ENCODE results near the gene TBCCD1. TPM values are rescaled to one million over a fixed set of nuclear protein-coding genes. Genes with fewer than 3 reads are reported as not detected.
A peak's percentile ranks its signal among the peaks of the same experiment; 100 is the strongest.
"Not testable (repeated sequence)": the region's sequence is repeated elsewhere in the genome, so short reads cannot be mapped to it uniquely, and the experiment has no call there.

The TBCCD1 gene
- total RNA-seq, 1 donor from 2014 or later, result 6.2 TPM

- ATAC-seq (ENCODE audit: poor library complexity) (no peak), DNase-seq (no peak)
- intact Hi-C loops (cut with DNase I), result no loop called here
These were observed 2.6 kb upstream of the TBCCD1 start for GRCh38 chr3:186569779-186570095.

GRCh38 chr3:186569361-186569760 lies 2.2 kb upstream of the TBCCD1 start:
- intact Hi-C loops (cut with DNase I); DNase-seq; ATAC-seq (ENCODE audit: poor library complexity): not testable (repeated sequence)

GRCh38 chr3:186566772-186567071 lies 417 bp downstream of the TBCCD1 start:
- intact Hi-C loops (cut with DNase I), result no loop called here
- DNase-seq (no peak), ATAC-seq (ENCODE audit: poor library complexity) (no peak)

DNA sequence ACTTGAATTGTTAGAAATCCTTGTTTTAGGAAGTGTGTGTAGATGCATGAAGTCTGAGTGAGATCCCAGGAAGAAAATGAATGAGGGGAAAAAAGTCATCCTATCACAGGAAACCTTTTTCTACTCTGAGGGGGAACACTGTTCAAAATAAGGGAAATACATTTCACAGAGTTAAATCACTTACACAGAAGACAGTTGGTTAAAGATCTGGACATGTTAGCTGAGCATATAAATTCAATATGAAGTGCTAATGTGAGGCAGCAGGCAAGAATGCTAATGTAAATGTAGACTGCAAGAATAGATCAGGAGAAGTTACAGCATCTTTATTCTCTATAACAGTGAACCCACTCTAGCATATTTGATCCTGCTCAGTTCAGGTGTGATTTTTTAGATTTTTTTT lies 2.6 kb downstream of the TBCCD1 start:
- intact Hi-C loops (cut with DNase I), result no loop called here
- DNase-seq (no peak), ATAC-seq (ENCODE audit: poor library complexity) (no peak)

- intact Hi-C loops (cut with DNase I), result no loop called here
- DNase-seq (no peak), ATAC-seq (ENCODE audit: poor library complexity) (no peak)
These were observed 14.6 kb downstream of the TBCCD1 start for GRCh38 chr3:186552408-186553031.

DNA sequence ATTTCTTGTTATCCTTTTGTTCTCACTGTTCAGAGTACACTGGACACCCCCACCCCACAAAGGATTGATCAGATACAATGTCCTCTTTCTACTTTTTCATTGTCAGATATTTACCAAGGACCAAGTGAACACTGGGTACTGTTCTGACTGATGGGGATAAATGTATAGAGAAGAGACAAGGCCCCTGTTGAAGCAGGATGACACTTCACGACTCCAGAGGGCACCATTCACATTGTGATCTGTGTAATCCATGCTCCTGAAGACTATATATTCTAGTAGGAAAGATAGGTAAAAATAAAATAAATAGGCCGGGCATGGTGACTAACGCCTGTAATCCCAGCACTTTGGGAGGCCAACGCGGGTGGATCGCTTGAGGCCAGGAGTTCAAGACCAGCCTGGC lies 15.8 kb downstream of the TBCCD1 start:
- ATAC-seq (ENCODE audit: poor library complexity) (no peak), DNase-seq (no peak)
- intact Hi-C loops (cut with DNase I), result no loop called here

DNA sequence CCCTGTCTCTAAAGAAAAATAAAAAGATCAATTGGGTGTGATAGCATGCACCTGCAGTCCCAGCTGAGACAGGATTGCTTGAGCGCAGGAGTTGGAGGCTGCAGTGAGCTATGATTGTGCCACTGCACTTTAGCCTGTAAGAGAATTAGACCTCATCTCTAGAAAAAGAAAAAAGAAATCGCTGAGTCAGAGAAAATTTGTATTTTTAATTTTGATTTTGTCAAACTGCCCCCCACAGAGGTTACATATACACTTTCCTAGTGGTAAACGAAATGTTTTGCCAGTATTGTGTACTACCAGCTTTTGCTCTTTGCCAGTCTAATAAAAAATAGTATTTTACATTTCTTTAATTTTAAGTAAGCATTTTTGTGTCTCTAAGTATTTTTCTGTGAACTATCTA lies 17.6 kb downstream of the TBCCD1 start:
- no peak for ATAC-seq (ENCODE audit: poor library complexity)
- intact Hi-C loops (cut with DNase I), result no loop called here
- no peak for DNase-seq

DNA sequence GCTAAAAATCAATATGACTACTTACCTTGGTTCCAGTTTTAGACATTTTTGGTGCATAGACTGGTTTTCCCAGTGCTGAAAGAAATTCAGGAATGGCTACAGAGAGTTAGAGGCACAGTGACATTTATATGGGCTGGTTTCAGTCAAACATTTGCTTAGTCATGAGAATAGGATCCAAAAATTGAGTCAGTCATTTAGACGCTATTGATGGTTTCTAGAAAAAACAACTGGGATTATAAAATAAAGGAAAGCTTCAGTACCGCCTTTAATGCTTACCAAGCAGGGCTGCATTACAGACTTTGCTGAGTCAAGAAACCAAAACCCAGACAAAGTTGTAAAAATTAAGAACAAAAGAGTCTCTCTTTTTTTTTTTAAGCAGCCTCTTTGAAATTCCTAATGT lies 22.9 kb downstream of the TBCCD1 start, which contains the start of gene CRYGS:
Gene CRYGS, minus strand, starts transcription at position 100 of the 400 bp plus-strand sequence. Its CDS starts 54 bp downstream, at position 46.
- DNase-seq (no peak), ATAC-seq (ENCODE audit: poor library complexity) (no peak)
- intact Hi-C loops (cut with DNase I), result loop anchor here (5.0 kb wide), 1 partner anchor 562 kb away; no protein-coding TSS in a partner anchor

GRCh38 chr3:186540835-186541226 lies 26.3 kb downstream of the TBCCD1 start:
- ATAC-seq (ENCODE audit: poor library complexity) (no peak), DNase-seq (no peak)
- intact Hi-C loops (cut with DNase I), result loop anchor here (5.0 kb wide), 1 partner anchor 559 kb away; no protein-coding TSS in a partner anchor

DNA sequence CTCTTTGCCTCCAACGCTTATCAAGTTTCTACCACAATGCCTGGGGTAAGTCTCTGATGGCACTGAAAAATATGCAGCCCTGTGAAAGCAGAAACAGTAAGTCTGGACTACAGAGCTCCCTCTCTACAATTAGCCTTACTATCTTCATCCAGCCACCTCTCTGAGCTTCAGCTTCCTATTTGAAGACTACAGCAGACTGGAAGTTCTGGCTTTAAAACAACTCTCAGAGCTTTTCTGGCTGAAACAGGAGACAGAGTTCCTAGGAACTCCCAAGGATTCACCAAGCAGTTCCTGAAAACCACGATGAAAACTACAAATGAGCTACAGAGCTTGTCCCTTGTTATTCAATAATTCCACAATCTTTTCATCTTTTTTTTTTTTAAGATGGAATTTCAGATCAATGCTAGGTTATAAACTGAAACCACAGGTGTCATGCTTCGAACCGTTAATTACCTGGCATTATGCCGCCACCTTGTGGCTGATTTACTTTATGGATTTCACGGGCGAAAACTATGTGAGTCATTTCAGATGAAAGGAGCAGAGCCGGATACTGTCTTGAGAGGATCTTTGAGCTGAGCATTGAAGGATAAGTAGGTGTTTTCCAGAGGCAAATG lies 26.8 kb downstream of the TBCCD1 start:
- DNase-seq (peak; percentile 47), ATAC-seq (ENCODE audit: poor library complexity) (peak; percentile 91)
- intact Hi-C loops (cut with DNase I), result loop anchor here (5.0 kb wide), 1 partner anchor 558 kb away; no protein-coding TSS in a partner anchor

- ATAC-seq (ENCODE audit: poor library complexity) (no peak), DNase-seq (no peak)
- intact Hi-C loops (cut with DNase I), result no loop called here
These were observed 28.4 kb downstream of the TBCCD1 start for GRCh38 chr3:186538779-186539178.

DNA sequence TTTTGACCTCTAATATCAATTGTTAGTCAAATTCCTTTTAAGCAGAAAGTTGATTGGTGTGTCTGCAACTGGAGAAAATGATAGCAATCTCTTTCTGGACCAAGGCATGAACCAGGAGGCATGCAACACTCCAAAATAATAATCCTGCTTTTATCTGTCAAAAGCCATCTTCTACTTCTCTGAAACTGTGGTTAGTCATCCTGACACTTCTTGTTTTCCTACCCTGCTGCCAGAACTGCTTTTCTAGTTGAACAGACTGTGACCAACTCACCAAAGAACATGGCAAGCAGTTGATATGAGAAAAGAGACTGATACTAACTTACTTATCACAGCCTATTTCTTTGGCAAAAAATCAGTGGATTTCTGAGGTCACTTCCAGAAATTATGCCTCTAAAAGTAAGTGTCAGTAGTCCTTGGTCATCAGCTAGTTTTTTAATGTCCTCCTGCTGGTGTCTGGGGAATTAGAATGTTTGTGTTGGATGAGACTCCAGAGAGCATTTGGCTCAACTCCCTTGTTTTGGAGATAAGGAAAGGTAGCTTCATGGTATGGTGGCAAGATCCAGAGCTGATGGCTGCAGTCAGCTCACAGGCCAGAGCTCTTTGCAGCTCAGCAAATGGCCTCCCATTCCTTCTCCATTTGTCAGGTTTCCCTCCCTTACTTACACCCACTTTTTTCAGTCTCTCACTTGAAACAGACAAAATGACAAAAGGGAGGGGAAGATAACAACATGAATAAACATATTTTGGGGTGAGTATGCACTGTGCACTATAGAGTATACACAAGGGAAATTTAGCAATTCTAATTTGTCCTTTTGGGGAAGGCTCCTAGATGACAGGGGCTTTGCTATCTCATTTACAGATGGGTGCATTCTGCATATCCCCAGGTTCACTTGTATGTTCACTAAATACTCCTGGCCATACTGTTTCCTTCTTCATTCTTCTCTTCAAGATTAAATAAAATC lies 30.0 kb downstream of the TBCCD1 start:
- intact Hi-C loops (cut with DNase I), result loop anchor here (2.0 kb wide), 1 partner anchor 278 kb away; no protein-coding TSS in a partner anchor
- ATAC-seq (ENCODE audit: poor library complexity), result no peak
- DNase-seq, result no peak

- peak; percentile 46 for ATAC-seq (ENCODE audit: poor library complexity)
- no peak for DNase-seq
- intact Hi-C loops (cut with DNase I), result no loop called here
These were observed 32.9 kb downstream of the TBCCD1 start for GRCh38 chr3:186534113-186534669.

DNA sequence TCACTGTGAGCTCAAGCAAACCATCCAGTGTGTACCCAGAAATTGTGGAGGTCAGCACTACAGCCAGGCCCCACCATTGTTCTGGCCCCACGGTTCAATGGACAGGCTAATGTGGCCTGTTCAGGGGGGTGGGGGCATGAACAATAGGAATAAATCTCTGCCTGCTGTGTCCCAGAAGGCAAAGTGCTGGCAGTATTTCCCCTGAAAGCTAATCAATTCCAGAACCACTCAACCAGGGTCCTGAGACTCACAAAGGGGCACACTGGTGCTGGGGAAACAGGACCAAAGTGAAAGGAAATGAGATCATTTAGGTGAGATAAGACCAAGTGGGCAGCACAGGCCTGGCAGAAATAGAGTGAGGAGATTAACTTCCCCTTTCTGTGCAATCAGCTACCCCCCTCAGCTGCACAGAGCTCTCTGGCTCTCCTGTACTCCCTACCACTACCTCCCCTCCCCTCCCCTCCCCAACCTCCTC lies 34.5 kb downstream of the TBCCD1 start:
- DNase-seq (no peak), ATAC-seq (ENCODE audit: poor library complexity) (no peak)
- intact Hi-C loops (cut with DNase I), result no loop called here

- intact Hi-C loops (cut with DNase I); ATAC-seq (ENCODE audit: poor library complexity): not testable (repeated sequence)
These were observed 35.4 kb downstream of the TBCCD1 start for GRCh38 chr3:186531694-186532093.

GRCh38 chr3:186530415-186530814 lies 36.7 kb downstream of the TBCCD1 start:
- no peak for DNase-seq
- intact Hi-C loops (cut with DNase I), result no loop called here
- ATAC-seq (ENCODE audit: poor library complexity), result no peak

More at GRCh38 chr3:186531694-186532093, 35.4 kb downstream of the TBCCD1 start:
- not testable (repeated sequence) for DNase-seq

GRCh38 chr3:186529201-186529999 lies 37.7 kb downstream of the TBCCD1 start:
- DNase-seq (no peak), ATAC-seq (ENCODE audit: poor library complexity) (no peak)
- intact Hi-C loops (cut with DNase I), result no loop called here

GRCh38 chr3:186526256-186526606 lies 40.9 kb downstream of the TBCCD1 start:
- intact Hi-C loops (cut with DNase I), result no loop called here
- DNase-seq (no peak), ATAC-seq (ENCODE audit: poor library complexity) (no peak)

Data from Right ventricle myocardium superior (tissue), 1 donor.